ENCODE measurements around the gene PEPD.

The PEPD gene

GRCh38 chr19:33545217-33545981 lies 23.8 kb upstream of the PEPD start:
- no peak for DNase-seq (ENCODE audit: low read depth)

DNA sequence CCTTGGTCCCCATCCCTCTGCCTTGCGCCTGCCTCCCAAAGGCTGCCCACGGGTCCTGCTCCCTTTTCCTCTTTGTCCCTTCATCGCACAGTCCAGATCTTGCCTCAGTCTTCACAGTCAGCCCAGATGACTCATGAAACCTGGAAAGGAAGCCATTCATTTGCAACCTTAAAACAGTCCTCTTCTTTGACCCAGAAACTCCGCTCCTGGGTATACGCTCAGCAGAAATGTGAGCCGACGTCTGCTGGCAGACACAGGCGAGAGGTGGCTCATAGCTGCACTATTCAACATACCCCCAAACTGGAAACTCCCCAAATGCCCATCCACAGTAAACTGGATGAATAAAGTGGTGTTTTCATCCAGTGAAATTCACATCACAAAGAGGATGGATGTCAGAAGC lies 13.6 kb upstream of the PEPD start:
- DNase-seq (ENCODE audit: low read depth), result no peak

GRCh38 chr19:33532859-33533460 lies 11.4 kb upstream of the PEPD start:
- no peak for DNase-seq (ENCODE audit: low read depth)

GRCh38 chr19:33530842-33531241 lies 9.3 kb upstream of the PEPD start:
- no peak for DNase-seq (ENCODE audit: low read depth)

DNA sequence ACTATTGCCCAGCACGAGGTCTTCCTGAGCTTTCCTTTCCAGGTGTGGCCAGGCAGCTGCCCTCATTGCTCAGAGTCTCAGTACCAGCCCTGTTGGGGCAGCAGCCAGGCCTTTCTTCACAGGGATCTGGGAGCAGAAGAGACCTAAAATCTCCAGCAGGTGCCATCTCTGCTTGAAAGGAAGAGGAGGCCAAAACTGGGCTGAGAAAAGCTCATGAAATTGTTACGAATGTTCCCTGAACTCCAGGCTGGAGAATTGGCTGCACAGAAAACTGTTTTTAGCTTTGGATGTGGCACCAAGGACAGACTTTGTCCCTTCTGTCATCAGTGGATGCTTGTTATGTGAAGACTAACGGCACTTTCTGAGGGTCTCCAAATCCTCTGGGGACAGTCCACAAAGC lies 8.7 kb upstream of the PEPD start:
- DNase-seq (ENCODE audit: low read depth), result no peak

GRCh38 chr19:33529094-33529676 lies 7.6 kb upstream of the PEPD start:
- DNase-seq (ENCODE audit: low read depth), result no peak

DNA sequence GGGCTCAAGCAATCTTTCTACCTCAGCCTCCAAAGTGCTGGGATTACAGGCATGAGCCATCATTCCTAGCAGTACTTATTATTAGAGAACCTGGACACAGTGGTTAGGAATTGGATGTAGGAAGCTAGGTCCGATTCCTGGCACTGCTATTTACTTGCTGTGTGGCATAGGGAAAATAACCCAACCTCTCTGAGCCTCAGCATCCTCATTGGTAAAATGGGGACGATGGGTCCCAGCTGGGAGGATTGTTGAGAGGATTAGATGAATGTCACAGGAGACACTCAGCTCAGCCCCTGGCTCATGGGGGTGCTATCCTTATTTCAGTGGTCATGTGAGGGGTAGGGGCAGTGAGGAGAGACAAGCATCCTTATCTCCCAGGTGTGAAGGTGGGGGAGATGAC lies 6.8 kb upstream of the PEPD start:
- DNase-seq (ENCODE audit: low read depth), result no peak

- no peak for DNase-seq (ENCODE audit: low read depth)
Observed at GRCh38 chr19:33527125-33527524, 5.5 kb upstream of the PEPD start.

GRCh38 chr19:33524024-33524664 lies 2.6 kb upstream of the PEPD start:
- DNase-seq (ENCODE audit: low read depth), result no peak

GRCh38 chr19:33523167-33523566 lies 1.6 kb upstream of the PEPD start:
- DNase-seq (ENCODE audit: low read depth), result no peak

- DNase-seq (ENCODE audit: low read depth), result no peak
Observed at GRCh38 chr19:33522371-33522662, 726 bp upstream of the PEPD start.

GRCh38 chr19:33520844-33521479 lies 629 bp downstream of the PEPD start:
- no peak for DNase-seq (ENCODE audit: low read depth)

GRCh38 chr19:33520048-33520643 lies 1.4 kb downstream of the PEPD start:
- DNase-seq (ENCODE audit: low read depth), result no peak

DNA sequence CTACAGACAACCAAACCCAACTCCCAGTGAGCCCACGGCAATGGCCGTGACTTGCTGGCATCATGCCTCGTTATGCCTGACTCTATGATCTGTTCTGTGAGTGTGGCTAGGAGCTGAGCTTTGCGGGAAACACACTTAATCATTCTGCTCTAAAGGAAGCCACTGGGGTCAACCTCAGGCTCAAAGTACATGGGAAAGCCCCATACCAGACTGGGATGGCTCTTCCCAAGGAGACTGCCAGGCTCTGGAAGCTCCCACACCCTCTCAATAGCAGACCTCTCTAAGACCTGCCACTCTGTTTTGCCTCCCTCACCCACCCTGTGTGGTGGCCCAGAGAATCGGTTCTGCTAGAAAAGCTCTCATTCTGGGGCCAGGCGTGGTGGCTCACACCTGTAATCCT lies 2.2 kb downstream of the PEPD start:
- DNase-seq (ENCODE audit: low read depth), result no peak

DNA sequence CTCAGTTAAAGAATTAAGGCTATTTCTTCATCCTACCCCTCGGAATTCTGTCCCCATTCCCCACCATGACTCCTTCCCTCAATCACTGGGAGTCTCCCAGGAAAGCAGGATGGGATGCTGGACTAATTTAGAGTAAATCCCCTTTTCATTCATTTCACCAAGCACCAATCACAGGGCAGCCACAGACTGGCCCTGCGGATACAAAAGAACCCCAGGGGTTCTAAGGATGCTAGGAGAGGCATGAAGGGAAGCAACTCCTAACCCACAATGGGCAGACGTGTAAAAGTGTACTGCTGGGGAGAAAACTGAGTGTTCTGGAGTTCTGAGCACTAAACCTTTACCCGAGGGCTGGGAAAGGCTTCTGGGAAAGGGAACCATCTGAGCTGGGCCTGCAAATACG lies 3.0 kb downstream of the PEPD start:
- DNase-seq (ENCODE audit: low read depth), result no peak

- no peak for DNase-seq (ENCODE audit: low read depth)
Observed at GRCh38 chr19:33517922-33518321, 3.7 kb downstream of the PEPD start.

GRCh38 chr19:33515921-33516320 lies 5.7 kb downstream of the PEPD start:
- no peak for DNase-seq (ENCODE audit: low read depth)

DNA sequence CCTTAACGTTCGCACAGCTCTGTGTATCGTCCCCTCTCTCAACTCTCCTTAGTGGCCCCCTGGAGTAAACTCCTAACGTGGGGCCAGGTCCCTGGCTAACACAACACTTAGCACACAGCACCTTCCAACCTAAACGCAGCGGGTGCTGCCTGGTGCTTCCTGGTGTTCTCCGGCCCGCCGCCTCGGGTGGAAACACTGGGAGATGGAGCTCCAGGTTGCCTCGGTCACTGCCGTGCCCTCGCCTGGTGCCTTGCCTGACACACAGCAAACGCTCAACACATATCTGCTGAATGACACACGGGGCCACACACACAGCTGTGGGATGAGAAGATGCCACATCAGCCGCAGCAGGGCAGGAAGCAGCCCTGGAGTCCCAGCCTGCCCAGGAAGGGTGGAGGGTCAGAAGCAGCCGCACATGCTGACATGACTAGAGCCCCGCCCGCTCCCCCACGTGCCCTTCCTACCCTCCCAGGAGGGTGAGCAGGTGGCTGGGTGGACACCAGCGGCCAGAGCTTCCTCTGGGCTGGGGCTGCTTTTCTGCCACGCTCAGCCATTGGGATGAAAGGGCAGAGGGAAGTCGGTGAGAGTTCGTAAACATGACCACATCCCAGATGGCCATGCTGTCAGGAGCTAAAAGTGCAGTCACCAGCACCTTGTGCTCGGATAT lies 6.6 kb downstream of the PEPD start:
- no peak for DNase-seq (ENCODE audit: low read depth)

DNA sequence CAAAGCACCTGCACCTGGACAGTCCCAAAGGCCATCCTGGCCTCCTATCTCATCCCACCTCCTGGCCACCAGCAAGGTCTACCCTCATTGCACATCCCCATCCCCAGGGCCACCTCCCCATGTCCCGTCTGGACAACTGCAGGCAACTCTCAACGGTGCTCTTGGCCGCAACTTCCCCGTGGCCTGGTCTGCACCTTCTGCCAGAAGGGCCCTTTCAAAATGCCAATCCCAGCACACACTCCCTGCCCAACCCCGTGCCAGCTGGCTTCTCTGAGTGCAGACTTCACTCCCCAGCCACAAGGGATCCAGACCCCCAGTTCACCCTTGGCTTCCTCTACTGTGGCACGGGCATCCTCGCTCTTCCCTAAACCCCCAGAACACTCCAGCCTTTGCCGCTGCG lies 8.2 kb downstream of the PEPD start:
- DNase-seq (ENCODE audit: low read depth), result no peak

DNA sequence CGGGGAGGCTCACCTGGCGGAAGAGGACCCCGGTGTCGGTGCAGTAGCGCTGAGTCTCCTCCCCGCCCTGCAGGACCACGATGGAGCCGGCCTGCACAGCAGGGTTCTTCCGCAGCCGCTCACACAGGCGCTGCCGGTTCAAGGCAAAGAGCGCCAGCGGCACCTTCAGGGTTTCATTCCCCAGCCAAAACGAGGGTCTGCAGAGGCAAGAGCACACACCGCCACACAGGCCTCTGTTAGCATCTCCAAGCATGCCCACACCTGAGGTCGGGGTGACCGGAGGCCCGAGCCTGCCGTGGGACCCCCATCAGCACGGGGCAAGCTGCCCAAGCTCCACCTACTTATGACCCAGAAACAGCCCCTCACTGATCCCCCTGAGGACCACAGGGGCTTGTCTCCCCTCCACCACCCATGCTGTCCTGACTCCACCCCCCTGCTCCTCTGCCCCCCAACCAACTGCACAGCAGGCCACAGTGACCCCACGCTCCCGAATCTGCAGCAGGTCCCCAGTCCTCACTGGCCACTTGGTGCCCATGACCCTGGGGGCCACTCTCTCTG lies 8.9 kb downstream of the PEPD start:
- no peak for DNase-seq (ENCODE audit: low read depth)

GRCh38 chr19:33512021-33512420 lies 9.6 kb downstream of the PEPD start:
- no peak for DNase-seq (ENCODE audit: low read depth)

GRCh38 chr19:33511346-33511745 lies 10.2 kb downstream of the PEPD start:
- DNase-seq (ENCODE audit: low read depth), result no peak
